ENCODE measurements around the gene LCN6. TPM values are rescaled to one million over a fixed set of nuclear protein-coding genes. Genes with fewer than 3 reads are reported as not detected.
"Not testable (repeated sequence)": the region's sequence is repeated elsewhere in the genome, so short reads cannot be mapped to it uniquely, and the experiment has no call there.

LCN6 gene
- total and polyA plus RNA-seq, 2 experiments from 2014 or later = not detected

GRCh38 chr9:136787690-136788400, 39.5 kb upstream of the LCN6 start:
- H3K27ac ChIP-seq = peak overlapping the region; percentile 99
- peak overlapping the region; percentile 79 for H3K4me2 ChIP-seq
- H3K4me1 ChIP-seq (ENCODE audit: insufficient read depth) = peaks cover 30% of the 10 kb centered on the region
- H3K36me3 ChIP-seq (replicated peaks; ENCODE audit: insufficient read depth, low read depth) = no peaks in the 10 kb centered on the region
- H3K9me2 ChIP-seq (replicated peaks; ENCODE audit: insufficient read depth) = no peaks in the 10 kb centered on the region
- peaks cover 12% of the 10 kb centered on the region for H3K79me2 ChIP-seq
- 19% methylated on average over 21 of the region's 21 CpGs for WGBS (ENCODE audit: low lambda C conversion rate, missing lambda C conversion rate)
- H4K20me1 ChIP-seq (ENCODE audit: insufficient read depth, poor library complexity, severe bottlenecking) = no peaks in the 10 kb centered on the region
- TF ChIP-seq, protein P1, sequence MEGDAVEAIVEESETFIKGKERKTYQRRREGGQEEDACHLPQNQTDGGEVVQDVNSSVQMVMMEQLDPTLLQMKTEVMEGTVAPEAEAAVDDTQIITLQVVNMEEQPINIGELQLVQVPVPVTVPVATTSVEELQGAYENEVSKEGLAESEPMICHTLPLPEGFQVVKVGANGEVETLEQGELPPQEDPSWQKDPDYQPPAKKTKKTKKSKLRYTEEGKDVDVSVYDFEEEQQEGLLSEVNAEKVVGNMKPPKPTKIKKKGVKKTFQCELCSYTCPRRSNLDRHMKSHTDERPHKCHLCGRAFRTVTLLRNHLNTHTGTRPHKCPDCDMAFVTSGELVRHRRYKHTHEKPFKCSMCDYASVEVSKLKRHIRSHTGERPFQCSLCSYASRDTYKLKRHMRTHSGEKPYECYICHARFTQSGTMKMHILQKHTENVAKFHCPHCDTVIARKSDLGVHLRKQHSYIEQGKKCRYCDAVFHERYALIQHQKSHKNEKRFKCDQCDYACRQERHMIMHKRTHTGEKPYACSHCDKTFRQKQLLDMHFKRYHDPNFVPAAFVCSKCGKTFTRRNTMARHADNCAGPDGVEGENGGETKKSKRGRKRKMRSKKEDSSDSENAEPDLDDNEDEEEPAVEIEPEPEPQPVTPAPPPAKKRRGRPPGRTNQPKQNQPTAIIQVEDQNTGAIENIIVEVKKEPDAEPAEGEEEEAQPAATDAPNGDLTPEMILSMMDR (IDR thresholded peaks at IDR 0.05; ENCODE audit: poor library complexity) = peak; percentile 81
- TF ChIP-seq EZH2phosphoT487 (IDR thresholded peaks at IDR 0.05; ENCODE audit: low read depth, severe bottlenecking, unreplicated experiment) = no peak
- H2AFZ ChIP-seq = no peak overlapping the region
- peak; percentile 90 for DNase-seq (ENCODE audit: low spot score)
- H3K27me3 ChIP-seq = no peaks in the 10 kb centered on the region
- H3K9me3 ChIP-seq (ENCODE audit: low read depth) = no peaks in the 10 kb centered on the region
- peak overlapping the region; percentile 8 for H3K4me3 ChIP-seq

DNA sequence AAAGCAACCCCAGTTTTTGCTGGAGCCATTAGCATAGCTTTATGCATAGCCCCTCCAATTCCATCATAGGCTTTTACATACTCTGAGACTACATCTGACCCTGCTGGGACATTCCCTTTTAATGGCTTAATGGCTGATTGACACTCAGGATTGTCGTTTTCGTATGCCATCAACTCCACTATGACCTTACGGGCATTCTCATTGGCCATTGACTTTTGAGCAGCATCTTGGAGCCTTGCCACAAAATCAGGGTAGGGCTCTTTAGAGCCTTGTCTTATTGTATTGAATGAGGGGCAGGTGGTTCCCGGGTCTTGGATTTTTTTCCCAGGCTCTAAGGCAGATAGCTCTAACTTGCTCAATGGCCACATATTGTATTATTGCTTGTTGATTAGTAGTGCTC, 38.7 kb upstream of the LCN6 start:
- not testable (repeated sequence) for H3K27ac ChIP-seq; H3K9me2 ChIP-seq (replicated peaks; ENCODE audit: insufficient read depth); H2AFZ ChIP-seq; H3K79me2 ChIP-seq; H3K27me3 ChIP-seq; H3K4me2 ChIP-seq; H3K4me3 ChIP-seq; DNase-seq (ENCODE audit: low spot score); H4K20me1 ChIP-seq (ENCODE audit: insufficient read depth, poor library complexity, severe bottlenecking); H3K9me3 ChIP-seq (ENCODE audit: low read depth); H3K36me3 ChIP-seq (replicated peaks; ENCODE audit: insufficient read depth, low read depth)
- H3K4me1 ChIP-seq (ENCODE audit: insufficient read depth) = peaks cover 27% of the 10 kb centered on the region
- 57% methylated on average over 4 of the region's 4 CpGs for WGBS (ENCODE audit: low lambda C conversion rate, missing lambda C conversion rate)

- Histone ChIP-seq H2AFZ (no peak overlapping the region), H3K27me3 (no peaks in the 10 kb centered on the region), H3K36me3 (replicated peaks; ENCODE audit: insufficient read depth, low read depth) (no peaks in the 10 kb centered on the region), H4K20me1 (ENCODE audit: insufficient read depth, poor library complexity, severe bottlenecking) (no peaks in the 10 kb centered on the region), H3K79me2 (no peaks in the 10 kb centered on the region), H3K4me3 (no peak overlapping the region), H3K4me1 (ENCODE audit: insufficient read depth) (peaks cover 29% of the 10 kb centered on the region), H3K27ac (no peak overlapping the region), H3K9me3 (ENCODE audit: low read depth) (no peaks in the 10 kb centered on the region), H3K9me2 (replicated peaks; ENCODE audit: insufficient read depth) (no peaks in the 10 kb centered on the region), H3K4me2 (no peak overlapping the region)
- DNase-seq (ENCODE audit: low spot score) = no peak
- WGBS (ENCODE audit: low lambda C conversion rate, missing lambda C conversion rate) = 88% methylated on average over 10 of the region's 10 CpGs
- TF ChIP-seq, protein P1 (IDR thresholded peaks at IDR 0.05; ENCODE audit: poor library complexity) = no peak
- TF ChIP-seq EZH2phosphoT487 (IDR thresholded peaks at IDR 0.05; ENCODE audit: low read depth, severe bottlenecking, unreplicated experiment) (no peak), EZH2 (IDR thresholded peaks at IDR 0.05; ENCODE audit: borderline replicate concordance) (no peak)
Observed at GRCh38 chr9:136786451-136786850, 38.1 kb upstream of the LCN6 start.

DNA sequence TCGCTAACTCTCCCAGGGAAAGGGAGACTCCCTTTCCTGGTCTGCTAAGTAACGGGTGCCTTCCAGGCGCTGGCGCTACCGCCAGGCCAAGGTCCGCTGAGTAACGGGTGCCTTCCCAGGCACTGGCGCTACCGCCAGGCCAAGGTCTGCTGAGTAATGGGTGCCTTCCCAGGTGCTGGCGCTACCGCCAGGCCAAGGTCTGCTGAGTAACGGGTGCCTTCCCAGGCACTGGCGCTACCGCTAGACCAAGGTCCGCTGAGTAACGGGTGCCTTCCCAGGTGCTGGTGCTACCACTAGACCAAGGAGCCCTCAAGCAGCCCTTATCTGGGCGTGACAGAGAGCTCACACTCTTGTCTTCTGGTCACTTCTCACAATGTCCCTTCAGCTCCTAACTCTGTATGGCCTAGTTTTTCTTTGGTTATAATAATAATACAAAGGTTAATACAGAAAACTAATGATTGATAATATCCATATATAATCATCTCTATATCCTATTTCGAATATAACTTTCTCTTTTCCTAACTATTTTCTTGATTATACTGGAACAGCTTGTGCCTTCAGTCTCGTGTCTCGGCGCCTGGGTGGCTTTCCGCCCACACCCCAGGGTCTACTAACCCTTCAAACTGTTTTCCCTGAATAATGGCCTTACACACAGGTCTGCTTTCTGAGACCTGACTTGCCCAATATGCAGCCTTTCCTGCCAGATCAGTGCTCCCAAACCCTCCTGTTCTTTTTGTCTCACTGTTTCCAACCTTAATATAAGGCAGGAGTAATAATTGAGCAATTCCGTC, 37.4 kb upstream of the LCN6 start:
- H4K20me1 ChIP-seq (ENCODE audit: insufficient read depth, poor library complexity, severe bottlenecking); H3K36me3 ChIP-seq (replicated peaks; ENCODE audit: insufficient read depth, low read depth); H2AFZ ChIP-seq; H3K9me2 ChIP-seq (replicated peaks; ENCODE audit: insufficient read depth); H3K27me3 ChIP-seq; H3K4me2 ChIP-seq; H3K79me2 ChIP-seq; H3K27ac ChIP-seq; H3K9me3 ChIP-seq (ENCODE audit: low read depth); DNase-seq (ENCODE audit: low spot score); H3K4me3 ChIP-seq: not testable (repeated sequence)
- peaks cover 36% of the 10 kb centered on the region for H3K4me1 ChIP-seq (ENCODE audit: insufficient read depth)
- 71% methylated on average over 12 of the region's 23 CpGs for WGBS (ENCODE audit: low lambda C conversion rate, missing lambda C conversion rate)

Data from hepatocyte (in vitro differentiated cells).